Measurements from ENCODE around the gene TALDO1. TPM values are rescaled to one million over a fixed set of nuclear protein-coding genes. Genes with fewer than 3 reads are reported as not detected.

The TALDO1 gene
- total RNA-seq, 1 donor from 2014 or later = 78.3 TPM

DNA sequence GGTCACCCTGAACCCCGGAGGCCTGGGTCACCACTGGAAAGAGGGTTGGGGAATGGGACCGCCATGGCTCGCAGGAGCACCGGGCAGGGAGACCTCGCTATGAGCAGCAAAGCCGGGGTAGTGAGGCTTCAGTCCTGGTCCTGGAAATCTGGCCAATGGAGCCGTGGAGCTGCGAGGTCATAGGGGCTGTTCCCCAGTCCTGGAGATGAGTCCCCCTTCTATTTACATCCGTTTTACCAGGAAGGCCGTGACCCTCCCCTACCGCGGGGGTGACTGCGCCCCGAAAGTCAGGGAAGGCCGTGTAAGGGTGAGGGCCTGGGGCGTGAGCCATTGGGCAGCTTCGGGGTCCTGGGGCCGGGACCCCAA is 57.3 kb downstream of the TALDO1 start:
- Histone ChIP-seq H3K9ac (ENCODE audit: low read depth in 1 of 3, low read length in 3 of 3) (peak overlapping the region; percentile 69 to 79 (median 72)), H3K36me3 (ENCODE audit: control insufficient read depth in 3 of 3, insufficient read depth in 3 of 3, low read length in 3 of 3) (peaks cover 9 to 32% (median 17%) of the 10 kb centered on the region in 3 donors), H3K4me1 (ENCODE audit: control insufficient read depth in 3 of 3, insufficient read depth in 3 of 3, low read length in 3 of 3) (peaks cover 22 to 34% (median 24%) of the 10 kb centered on the region in 3 donors), H3K9me3 (ENCODE audit: control insufficient read depth in 3 of 3, low read length in 3 of 3) (no peaks in the 10 kb centered on the region), H3K4me3 (ENCODE audit: low read length in 3 of 3) (peak overlapping the region; percentile 68 to 74 (median 73)), H3K27ac (ENCODE audit: low read depth, low read length) (no peak overlapping the region), H3K27me3 (ENCODE audit: control insufficient read depth in 3 of 3, insufficient read depth in 3 of 3, low read length in 3 of 3) (no peaks in the 10 kb centered on the region)

DNA sequence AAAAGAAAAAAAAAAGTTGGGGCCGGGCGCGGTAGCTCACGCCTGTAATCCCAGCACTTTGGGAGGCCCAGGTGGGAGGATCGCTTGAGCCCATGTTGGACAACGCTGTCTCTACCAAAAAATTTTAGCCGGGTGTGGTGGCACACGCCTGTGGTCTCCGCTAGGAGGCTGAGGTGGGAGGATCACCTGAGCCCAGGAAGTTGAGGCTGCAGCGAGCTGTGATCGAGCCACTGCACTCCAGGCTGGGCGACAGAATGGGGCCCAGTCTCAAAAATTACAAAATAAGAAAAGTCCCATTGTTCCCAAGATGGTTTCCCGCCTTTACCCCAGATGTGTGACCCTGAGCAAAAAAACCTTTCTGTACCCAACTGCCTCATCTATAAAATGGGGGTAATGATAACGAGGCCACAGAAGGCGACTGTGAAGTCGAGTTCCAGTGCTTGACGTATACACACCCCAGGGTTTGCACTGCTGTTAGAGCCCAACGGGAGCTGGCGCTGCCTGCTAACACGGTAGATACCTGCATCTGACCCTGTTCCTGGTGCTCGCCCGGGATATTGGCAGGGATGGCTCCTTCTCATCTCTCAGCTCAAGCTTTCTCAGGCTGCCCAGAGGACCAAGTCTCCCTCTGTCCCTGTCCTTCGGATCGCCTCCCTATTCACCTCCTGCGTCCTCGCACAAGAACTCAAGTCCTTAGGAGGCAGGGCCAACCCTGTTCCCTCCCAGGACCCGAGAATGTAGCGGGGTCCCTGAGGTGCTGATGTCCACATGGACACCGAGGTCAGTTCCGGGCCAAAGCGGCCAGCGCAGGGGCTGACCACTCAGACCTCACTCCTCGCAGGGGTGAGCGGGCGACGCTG is 61.4 kb downstream of the TALDO1 start:
- Histone ChIP-seq H3K27me3 (ENCODE audit: control insufficient read depth in 3 of 3, insufficient read depth in 3 of 3, low read length in 3 of 3) (no peaks in the 10 kb centered on the region), H3K4me1 (ENCODE audit: control insufficient read depth in 3 of 3, insufficient read depth in 3 of 3, low read length in 3 of 3) (peaks cover 45 to 55% (median 50%) of the 10 kb centered on the region in 3 donors), H3K9ac (ENCODE audit: low read depth in 1 of 3, low read length in 3 of 3) (peak overlapping the region; percentile 99 to 100 (median 99)), H3K9me3 (ENCODE audit: control insufficient read depth in 3 of 3, low read length in 3 of 3) (no peaks in the 10 kb centered on the region), H3K27ac (ENCODE audit: low read depth, low read length) (peak overlapping the region; percentile 98), H3K36me3 (ENCODE audit: control insufficient read depth in 3 of 3, insufficient read depth in 3 of 3, low read length in 3 of 3) (peaks cover 25% of the 10 kb centered on the region in 3 donors), H3K4me3 (ENCODE audit: low read length in 3 of 3) (peak overlapping the region; percentile 88 to 99 (median 94))

DNA sequence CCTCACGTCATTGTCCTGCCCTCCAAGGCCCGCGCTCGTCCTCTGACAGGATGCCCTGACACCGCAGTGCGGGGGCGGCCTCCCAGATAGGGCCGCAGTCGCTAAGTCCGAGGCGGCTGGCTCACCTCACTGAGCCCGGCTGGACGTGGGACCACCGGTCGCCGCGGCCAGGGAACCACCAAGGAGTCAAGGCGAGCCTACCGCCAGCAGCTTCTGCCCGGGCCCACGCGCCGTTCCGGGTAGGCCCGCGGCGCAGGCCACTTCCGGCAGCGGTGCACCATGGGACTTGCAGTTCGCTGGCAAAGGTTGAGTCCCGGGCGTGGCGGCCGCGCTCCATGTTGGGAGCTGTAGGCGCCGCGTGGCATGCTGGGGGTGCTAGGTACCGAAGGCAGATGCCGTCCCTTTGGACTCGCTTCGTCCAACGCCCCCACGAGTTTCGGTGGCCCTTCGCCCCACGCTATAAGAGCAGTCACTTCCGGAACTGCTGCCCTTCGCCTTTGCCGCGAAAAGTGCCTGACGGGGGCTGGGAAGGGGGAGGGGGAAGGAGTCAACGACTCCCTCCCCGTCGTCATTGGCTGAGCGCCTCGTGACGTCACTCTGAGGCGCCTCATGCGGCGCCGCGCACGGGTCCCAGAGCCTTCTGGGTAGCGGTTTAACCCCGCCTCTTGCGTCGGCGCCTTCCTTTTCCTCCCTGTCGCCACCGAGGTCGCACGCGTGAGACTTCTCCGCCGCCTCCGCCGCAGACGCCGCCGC is 62.2 kb downstream of the TALDO1 start, which contains the start of gene RPLP2:
RPLP2 (plus strand) TSS at position 681 of the 753 bp plus-strand sequence. CDS start 268 bp downstream, outside the sequence.
- Histone ChIP-seq H3K27ac (ENCODE audit: low read depth, low read length) (peak within 1 kb of the TSS; percentile 98), H3K9ac (ENCODE audit: low read depth in 1 of 3, low read length in 3 of 3) (peak within 1 kb of the TSS; percentile 99 to 100 (median 99)), H3K27me3 (ENCODE audit: control insufficient read depth in 3 of 3, insufficient read depth in 3 of 3, low read length in 3 of 3) (no peaks in the 10 kb centered on the region), H3K4me3 (ENCODE audit: low read length in 3 of 3) (peak within 1 kb of the TSS; percentile 88 to 99 (median 94)), H3K9me3 (ENCODE audit: control insufficient read depth in 3 of 3, low read length in 3 of 3) (no peaks in the 10 kb centered on the region), H3K4me1 (ENCODE audit: control insufficient read depth in 3 of 3, insufficient read depth in 3 of 3, low read length in 3 of 3) (peaks cover 37 to 47% (median 42%) of the 10 kb centered on the region in 3 donors), H3K36me3 (ENCODE audit: control insufficient read depth in 3 of 3, insufficient read depth in 3 of 3, low read length in 3 of 3) (peaks cover 26 to 28% (median 27%) of the 10 kb centered on the region in 3 donors)

DNA sequence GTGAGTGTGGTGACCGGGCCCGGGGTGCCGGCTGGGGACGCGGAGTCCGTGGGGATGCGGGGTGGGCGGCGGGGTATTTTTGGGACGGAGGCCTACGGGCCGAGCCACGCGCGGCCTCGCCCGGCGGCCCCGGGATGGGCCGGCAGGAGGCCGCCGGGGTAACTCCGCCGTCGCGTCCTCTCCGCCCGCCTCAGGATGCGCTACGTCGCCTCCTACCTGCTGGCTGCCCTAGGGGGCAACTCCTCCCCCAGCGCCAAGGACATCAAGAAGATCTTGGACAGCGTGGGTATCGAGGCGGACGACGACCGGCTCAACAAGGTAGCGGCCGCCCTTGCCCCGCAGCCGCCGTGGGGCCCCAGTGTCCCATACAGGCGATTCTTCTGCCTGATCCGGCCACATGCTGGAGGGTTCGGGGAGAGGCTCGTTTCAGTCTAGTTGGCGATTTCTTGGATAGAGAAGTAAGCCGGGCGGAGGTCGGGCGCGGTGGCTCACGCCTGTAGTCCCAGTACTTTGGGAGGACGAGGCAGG is 62.8 kb downstream of the TALDO1 start:
- peak overlapping the region; percentile 88 to 99 (median 94) for H3K4me3 ChIP-seq (ENCODE audit: low read length in 3 of 3)
- peaks cover 33 to 43% (median 38%) of the 10 kb centered on the region in 3 donors for H3K4me1 ChIP-seq (ENCODE audit: control insufficient read depth in 3 of 3, insufficient read depth in 3 of 3, low read length in 3 of 3)
- no peaks in the 10 kb centered on the region for H3K9me3 ChIP-seq (ENCODE audit: control insufficient read depth in 3 of 3, low read length in 3 of 3)
- peaks cover 26 to 31% (median 27%) of the 10 kb centered on the region in 3 donors for H3K36me3 ChIP-seq (ENCODE audit: control insufficient read depth in 3 of 3, insufficient read depth in 3 of 3, low read length in 3 of 3)
- H3K27ac ChIP-seq (ENCODE audit: low read depth, low read length) = peak overlapping the region; percentile 98
- H3K27me3 ChIP-seq (ENCODE audit: control insufficient read depth in 3 of 3, insufficient read depth in 3 of 3, low read length in 3 of 3) = no peaks in the 10 kb centered on the region
- peak overlapping the region; percentile 99 to 100 (median 99) for H3K9ac ChIP-seq (ENCODE audit: low read depth in 1 of 3, low read length in 3 of 3)

DNA sequence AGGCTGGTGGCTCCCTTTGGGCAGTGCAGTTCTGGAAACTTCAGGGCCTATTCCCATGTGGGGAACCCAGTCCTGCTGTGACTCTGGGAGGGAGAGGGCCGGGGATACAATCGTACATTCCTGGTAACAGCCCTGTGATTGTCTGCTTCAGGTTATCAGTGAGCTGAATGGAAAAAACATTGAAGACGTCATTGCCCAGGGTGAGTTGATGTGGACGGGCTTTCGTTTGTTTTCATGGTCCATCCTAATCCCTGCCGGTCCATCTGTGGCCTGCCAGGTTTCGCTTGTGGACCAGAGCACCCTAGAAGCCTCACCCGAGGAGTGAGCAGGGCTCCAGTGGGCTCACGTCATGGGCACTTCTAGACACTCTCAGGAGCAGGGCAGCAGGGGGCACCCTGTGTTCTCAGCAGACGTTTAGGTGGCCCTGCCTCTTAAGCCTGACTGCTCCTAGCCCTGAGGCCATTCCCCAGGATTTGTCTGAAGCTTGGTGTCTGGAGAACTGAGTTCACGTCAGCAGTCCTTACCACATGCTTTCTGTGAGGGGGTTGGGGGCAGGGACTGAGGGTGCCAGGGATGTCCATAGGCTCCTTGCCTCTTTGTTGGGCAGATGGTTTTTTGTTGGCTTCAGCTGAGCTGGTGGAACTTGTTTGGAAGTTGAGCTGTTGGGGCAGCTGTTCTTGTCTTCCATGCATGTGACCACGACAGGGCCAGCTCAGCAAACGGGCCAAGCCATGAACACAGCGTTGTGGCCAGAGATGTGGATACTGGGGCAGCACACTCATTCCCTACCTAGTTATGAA is 64.4 kb downstream of the TALDO1 start:
- H3K36me3 ChIP-seq (ENCODE audit: control insufficient read depth in 3 of 3, insufficient read depth in 3 of 3, low read length in 3 of 3) = peaks cover 26 to 31% (median 27%) of the 10 kb centered on the region in 3 donors
- H3K4me3 ChIP-seq (ENCODE audit: low read length in 3 of 3) = peak overlapping the region; percentile 41 to 94 (median 88)
- peaks cover 29 to 43% (median 35%) of the 10 kb centered on the region in 3 donors for H3K4me1 ChIP-seq (ENCODE audit: control insufficient read depth in 3 of 3, insufficient read depth in 3 of 3, low read length in 3 of 3)
- H3K9me3 ChIP-seq (ENCODE audit: control insufficient read depth in 3 of 3, low read length in 3 of 3) = no peaks in the 10 kb centered on the region
- H3K27ac ChIP-seq (ENCODE audit: low read depth, low read length) = peak overlapping the region; percentile 78
- peak overlapping the region in 2 of 3 donors; percentile 99 for H3K9ac ChIP-seq (ENCODE audit: low read depth in 1 of 3, low read length in 3 of 3)
- H3K27me3 ChIP-seq (ENCODE audit: control insufficient read depth in 3 of 3, insufficient read depth in 3 of 3, low read length in 3 of 3) = no peaks in the 10 kb centered on the region

DNA sequence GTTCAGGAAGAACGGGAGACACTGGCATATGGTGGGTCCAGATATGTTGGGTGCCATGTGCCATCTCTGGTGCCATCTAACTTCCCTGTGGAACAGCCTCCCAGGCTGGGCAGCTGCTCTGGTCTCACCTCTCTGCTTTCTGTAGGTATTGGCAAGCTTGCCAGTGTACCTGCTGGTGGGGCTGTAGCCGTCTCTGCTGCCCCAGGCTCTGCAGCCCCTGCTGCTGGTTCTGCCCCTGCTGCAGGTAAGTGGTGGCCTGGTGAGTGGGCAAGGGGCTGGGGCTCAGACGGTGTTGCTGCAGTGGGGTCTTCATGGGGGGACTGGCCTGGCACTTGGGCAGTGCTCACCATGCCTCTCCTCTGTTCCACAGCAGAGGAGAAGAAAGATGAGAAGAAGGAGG is 65.1 kb downstream of the TALDO1 start:
- H3K9ac ChIP-seq (ENCODE audit: low read depth in 1 of 3, low read length in 3 of 3) = peak overlapping the region in 2 of 3 donors; percentile 22 to 99
- peaks cover 26 to 31% (median 27%) of the 10 kb centered on the region in 3 donors for H3K36me3 ChIP-seq (ENCODE audit: control insufficient read depth in 3 of 3, insufficient read depth in 3 of 3, low read length in 3 of 3)
- no peaks in the 10 kb centered on the region for H3K9me3 ChIP-seq (ENCODE audit: control insufficient read depth in 3 of 3, low read length in 3 of 3)
- no peak overlapping the region for H3K4me3 ChIP-seq (ENCODE audit: low read length in 3 of 3)
- peak overlapping the region; percentile 38 for H3K27ac ChIP-seq (ENCODE audit: low read depth, low read length)
- no peaks in the 10 kb centered on the region for H3K27me3 ChIP-seq (ENCODE audit: control insufficient read depth in 3 of 3, insufficient read depth in 3 of 3, low read length in 3 of 3)
- H3K4me1 ChIP-seq (ENCODE audit: control insufficient read depth in 3 of 3, insufficient read depth in 3 of 3, low read length in 3 of 3) = peaks cover 29 to 43% (median 35%) of the 10 kb centered on the region in 3 donors

DNA sequence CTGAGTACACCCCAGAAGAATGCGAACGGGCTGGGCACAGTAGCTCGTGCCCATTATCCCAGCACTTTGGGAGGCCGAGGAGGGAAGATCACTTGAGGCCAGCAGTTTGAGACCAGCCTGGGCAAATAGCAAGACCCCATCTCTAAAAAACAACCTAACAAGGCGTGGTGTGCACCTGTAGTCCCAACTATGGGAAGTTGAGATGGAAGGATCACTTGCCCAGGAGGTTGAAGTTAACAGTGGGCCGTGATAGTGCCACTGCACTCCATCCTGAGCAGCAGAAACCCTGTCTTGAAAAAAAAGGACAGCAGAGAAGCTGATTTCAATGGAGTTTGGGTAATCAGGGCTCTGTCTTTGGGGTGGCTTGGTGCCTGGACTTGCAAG is 65.8 kb downstream of the TALDO1 start:
- H3K4me3 ChIP-seq (ENCODE audit: low read length in 3 of 3) = no peak overlapping the region
- peaks cover 29 to 43% (median 35%) of the 10 kb centered on the region in 3 donors for H3K4me1 ChIP-seq (ENCODE audit: control insufficient read depth in 3 of 3, insufficient read depth in 3 of 3, low read length in 3 of 3)
- H3K9me3 ChIP-seq (ENCODE audit: control insufficient read depth in 3 of 3, low read length in 3 of 3) = no peaks in the 10 kb centered on the region
- peaks cover 26 to 31% (median 27%) of the 10 kb centered on the region in 3 donors for H3K36me3 ChIP-seq (ENCODE audit: control insufficient read depth in 3 of 3, insufficient read depth in 3 of 3, low read length in 3 of 3)
- H3K27ac ChIP-seq (ENCODE audit: low read depth, low read length) = no peak overlapping the region
- H3K9ac ChIP-seq (ENCODE audit: low read depth in 1 of 3, low read length in 3 of 3) = peak overlapping the region in 1 of 3 donors; percentile 33
- H3K27me3 ChIP-seq (ENCODE audit: control insufficient read depth in 3 of 3, insufficient read depth in 3 of 3, low read length in 3 of 3) = no peaks in the 10 kb centered on the region

DNA sequence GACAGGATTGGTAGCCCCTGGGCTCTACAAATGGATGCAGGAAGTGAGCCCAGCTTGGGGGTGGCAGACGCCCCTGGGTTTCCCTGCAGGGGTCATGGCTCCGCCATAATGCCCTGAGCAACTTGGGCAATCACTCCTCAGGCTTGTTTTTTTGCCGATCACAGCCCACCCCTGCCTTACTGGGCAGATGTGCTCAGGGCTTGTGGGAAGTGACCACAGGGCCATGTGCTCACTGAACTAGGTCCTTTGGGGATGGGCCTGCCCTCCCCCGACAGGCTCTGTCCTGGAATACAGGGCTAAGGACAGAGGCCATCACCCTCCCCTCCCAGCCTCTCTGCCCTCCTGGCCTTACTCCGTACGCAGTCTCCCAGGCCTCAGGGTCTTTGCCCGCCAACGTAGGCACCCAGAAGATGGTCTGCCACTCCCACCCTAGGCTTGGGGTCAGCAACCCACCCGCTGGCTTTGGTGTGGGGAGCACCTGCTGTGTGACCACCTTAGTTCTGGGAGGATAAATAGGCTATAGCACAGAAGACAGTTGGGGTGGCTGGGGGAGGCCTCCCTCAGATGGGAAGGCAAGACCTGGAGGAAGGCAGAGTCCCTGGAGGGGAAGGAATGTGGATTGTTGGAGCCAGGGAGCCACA is 66.3 kb downstream of the TALDO1 start:
- no peaks in the 10 kb centered on the region for H3K9me3 ChIP-seq (ENCODE audit: control insufficient read depth in 3 of 3, low read length in 3 of 3)
- H3K36me3 ChIP-seq (ENCODE audit: control insufficient read depth in 3 of 3, insufficient read depth in 3 of 3, low read length in 3 of 3) = peaks cover 26 to 31% (median 27%) of the 10 kb centered on the region in 3 donors
- peaks cover 28 to 43% (median 32%) of the 10 kb centered on the region in 3 donors for H3K4me1 ChIP-seq (ENCODE audit: control insufficient read depth in 3 of 3, insufficient read depth in 3 of 3, low read length in 3 of 3)
- H3K27me3 ChIP-seq (ENCODE audit: control insufficient read depth in 3 of 3, insufficient read depth in 3 of 3, low read length in 3 of 3) = no peaks in the 10 kb centered on the region
- peak overlapping the region in 1 of 3 donors; percentile 25 for H3K9ac ChIP-seq (ENCODE audit: low read depth in 1 of 3, low read length in 3 of 3)
- no peak overlapping the region for H3K4me3 ChIP-seq (ENCODE audit: low read length in 3 of 3)
- no peak overlapping the region for H3K27ac ChIP-seq (ENCODE audit: low read depth, low read length)

Measured in skeletal muscle tissue (tissue), 4 donors.